ENCODE measurements around the gene RNF44. TPM values are rescaled to one million over a fixed set of nuclear protein-coding genes. Genes with fewer than 3 reads are reported as not detected.

Gene RNF44
- total and polyA plus RNA-seq, 4 donors = 8.5 to 40.6 (median 18.3) TPM

GRCh38 chr5:176524987-176525386 is 12.2 kb downstream of the RNF44 start:
- H3K27me3 ChIP-seq (ENCODE audit: control insufficient read depth in 1 of 2, insufficient read depth in 2 of 2, low read length in 1 of 2) = no peaks in the 10 kb centered on the region
- no peak for ATAC-seq (ENCODE audit: low FRiP score)
- H3K36me3 ChIP-seq (ENCODE audit: control insufficient read depth in 1 of 2, insufficient read depth in 2 of 2, low read length in 1 of 2) = peaks cover 0 to 4% of the 10 kb centered on the region in 2 donors
- 88 to 89% methylated on average over 14 to 15 of the region's 15 CpGs for WGBS, 2 donors
- no peaks in the 10 kb centered on the region for H3K9me3 ChIP-seq (ENCODE audit: control insufficient read depth, low read length)
- no peak overlapping the region for H3K4me3 ChIP-seq (ENCODE audit: low read length in 2 of 2)
- no peaks in the 10 kb centered on the region for H3K4me1 ChIP-seq (ENCODE audit: control insufficient read depth in 1 of 2, insufficient read depth in 2 of 2, low read length in 2 of 2)
- intact Hi-C loops (cut with DNase I) = no loop called here
- DNase-seq = peak in 1 of 2 donors; percentile 16
- no peak overlapping the region for H3K27ac ChIP-seq (ENCODE audit: low read depth in 1 of 2, low read length in 2 of 2)

DNA sequence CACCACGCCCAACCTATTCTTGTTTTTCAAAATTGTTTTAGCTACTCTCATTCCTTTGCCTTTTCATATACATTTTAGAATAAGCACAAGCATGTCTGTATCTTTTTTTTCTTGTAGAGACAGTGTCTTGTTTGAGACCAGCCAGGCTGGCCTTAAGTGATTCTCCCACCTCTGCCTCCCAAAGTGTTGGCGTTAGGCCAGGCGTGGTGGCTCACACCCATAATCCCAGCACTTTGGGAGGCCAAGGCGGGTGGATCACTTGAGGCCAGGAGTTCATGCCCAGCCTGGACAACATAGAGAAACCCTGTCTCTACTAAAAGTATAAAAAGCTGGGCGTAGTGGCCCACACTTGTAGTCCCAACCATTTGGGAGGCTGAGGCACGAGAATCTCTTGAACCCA is 13.1 kb downstream of the RNF44 start:
- H3K27me3 ChIP-seq (ENCODE audit: control insufficient read depth in 1 of 2, insufficient read depth in 2 of 2, low read length in 1 of 2) = no peaks in the 10 kb centered on the region
- peak in 1 of 2 donors; percentile 6 for DNase-seq
- 90 to 91% methylated on average over 6 of the region's 6 CpGs for WGBS, 2 donors
- peaks cover 0 to 2% of the 10 kb centered on the region in 2 donors for H3K36me3 ChIP-seq (ENCODE audit: control insufficient read depth in 1 of 2, insufficient read depth in 2 of 2, low read length in 1 of 2)
- H3K9me3 ChIP-seq (ENCODE audit: control insufficient read depth, low read length) = no peaks in the 10 kb centered on the region
- no peaks in the 10 kb centered on the region for H3K4me1 ChIP-seq (ENCODE audit: control insufficient read depth in 1 of 2, insufficient read depth in 2 of 2, low read length in 2 of 2)
- no peak for ATAC-seq (ENCODE audit: low FRiP score)
- H3K4me3 ChIP-seq (ENCODE audit: low read length in 2 of 2) = no peak overlapping the region
- no peak overlapping the region for H3K27ac ChIP-seq (ENCODE audit: low read depth in 1 of 2, low read length in 2 of 2)
- intact Hi-C loops (cut with DNase I) = no loop called here

DNA sequence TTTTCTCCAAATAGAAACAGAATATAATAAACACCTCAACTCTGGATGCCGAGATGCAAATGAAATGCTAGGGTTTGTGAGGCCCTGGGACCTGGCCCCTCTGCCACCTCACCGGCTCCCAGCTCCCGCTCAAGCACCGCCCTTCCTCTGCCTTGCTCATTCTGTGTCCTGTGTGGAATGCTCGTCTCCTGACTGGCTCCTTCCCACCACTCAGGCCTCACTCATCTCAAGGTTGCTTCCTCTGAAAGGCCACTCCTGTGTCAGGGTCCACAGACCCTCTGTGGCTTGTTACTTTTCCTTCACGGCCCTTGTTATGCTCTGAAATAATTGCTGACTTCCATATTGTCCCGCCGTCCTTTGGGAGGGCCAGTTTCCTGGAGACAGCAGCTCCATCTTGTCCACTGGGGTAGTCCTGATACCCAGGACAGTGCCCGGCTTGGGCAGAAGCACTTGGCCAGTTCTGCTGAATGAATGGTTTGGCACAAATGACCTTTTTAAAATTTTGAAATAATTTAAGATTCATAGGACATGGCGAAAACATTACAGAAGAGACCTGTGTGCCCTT is 15.4 kb downstream of the RNF44 start:
- H3K4me1 ChIP-seq (ENCODE audit: control insufficient read depth in 1 of 2, insufficient read depth in 2 of 2, low read length in 2 of 2) = no peaks in the 10 kb centered on the region
- WGBS, 2 donors = 67 to 72% methylated on average over 10 of the region's 10 CpGs
- H3K27ac ChIP-seq (ENCODE audit: low read depth in 1 of 2, low read length in 2 of 2) = no peak overlapping the region
- no peak overlapping the region for H3K4me3 ChIP-seq (ENCODE audit: low read length in 2 of 2)
- no peaks in the 10 kb centered on the region for H3K9me3 ChIP-seq (ENCODE audit: control insufficient read depth, low read length)
- ATAC-seq (ENCODE audit: low FRiP score) (no peak), DNase-seq (no peak)
- intact Hi-C loops (cut with DNase I) = no loop called here
- H3K36me3 ChIP-seq (ENCODE audit: control insufficient read depth in 1 of 2, insufficient read depth in 2 of 2, low read length in 1 of 2) = no peaks in the 10 kb centered on the region
- no peaks in the 10 kb centered on the region for H3K27me3 ChIP-seq (ENCODE audit: control insufficient read depth in 1 of 2, insufficient read depth in 2 of 2, low read length in 1 of 2)

- Histone ChIP-seq H3K36me3 (ENCODE audit: control insufficient read depth in 1 of 2, insufficient read depth in 2 of 2, low read length in 1 of 2) (no peaks in the 10 kb centered on the region), H3K27me3 (ENCODE audit: control insufficient read depth in 1 of 2, insufficient read depth in 2 of 2, low read length in 1 of 2) (no peaks in the 10 kb centered on the region), H3K27ac (ENCODE audit: low read depth in 1 of 2, low read length in 2 of 2) (no peak overlapping the region), H3K9me3 (ENCODE audit: control insufficient read depth, low read length) (no peaks in the 10 kb centered on the region), H3K4me1 (ENCODE audit: control insufficient read depth in 1 of 2, insufficient read depth in 2 of 2, low read length in 2 of 2) (no peaks in the 10 kb centered on the region), H3K4me3 (ENCODE audit: low read length in 2 of 2) (no peak overlapping the region)
- ATAC-seq (ENCODE audit: low FRiP score) (no peak), DNase-seq (no peak)
- intact Hi-C loops (cut with DNase I) = no loop called here
- 82 to 86% methylated on average over 7 of the region's 7 CpGs for WGBS, 2 donors
These were observed 15.9 kb downstream of the RNF44 start for GRCh38 chr5:176521286-176521685.

- H3K4me1 ChIP-seq (ENCODE audit: control insufficient read depth in 1 of 2, insufficient read depth in 2 of 2, low read length in 2 of 2) = no peaks in the 10 kb centered on the region
- no peaks in the 10 kb centered on the region for H3K36me3 ChIP-seq (ENCODE audit: control insufficient read depth in 1 of 2, insufficient read depth in 2 of 2, low read length in 1 of 2)
- no peaks in the 10 kb centered on the region for H3K27me3 ChIP-seq (ENCODE audit: control insufficient read depth in 1 of 2, insufficient read depth in 2 of 2, low read length in 1 of 2)
- intact Hi-C loops (cut with DNase I) = no loop called here
- no peak for ATAC-seq (ENCODE audit: low FRiP score)
- peak in 1 of 2 donors; percentile 9 for DNase-seq
- no peak overlapping the region for H3K27ac ChIP-seq (ENCODE audit: low read depth in 1 of 2, low read length in 2 of 2)
- H3K4me3 ChIP-seq (ENCODE audit: low read length in 2 of 2) = no peak overlapping the region
- 60 to 66% methylated on average over 16 of the region's 16 CpGs for WGBS, 2 donors
- H3K9me3 ChIP-seq (ENCODE audit: control insufficient read depth, low read length) = no peaks in the 10 kb centered on the region
These were observed 17.1 kb downstream of the RNF44 start for GRCh38 chr5:176519810-176520720.

DNA sequence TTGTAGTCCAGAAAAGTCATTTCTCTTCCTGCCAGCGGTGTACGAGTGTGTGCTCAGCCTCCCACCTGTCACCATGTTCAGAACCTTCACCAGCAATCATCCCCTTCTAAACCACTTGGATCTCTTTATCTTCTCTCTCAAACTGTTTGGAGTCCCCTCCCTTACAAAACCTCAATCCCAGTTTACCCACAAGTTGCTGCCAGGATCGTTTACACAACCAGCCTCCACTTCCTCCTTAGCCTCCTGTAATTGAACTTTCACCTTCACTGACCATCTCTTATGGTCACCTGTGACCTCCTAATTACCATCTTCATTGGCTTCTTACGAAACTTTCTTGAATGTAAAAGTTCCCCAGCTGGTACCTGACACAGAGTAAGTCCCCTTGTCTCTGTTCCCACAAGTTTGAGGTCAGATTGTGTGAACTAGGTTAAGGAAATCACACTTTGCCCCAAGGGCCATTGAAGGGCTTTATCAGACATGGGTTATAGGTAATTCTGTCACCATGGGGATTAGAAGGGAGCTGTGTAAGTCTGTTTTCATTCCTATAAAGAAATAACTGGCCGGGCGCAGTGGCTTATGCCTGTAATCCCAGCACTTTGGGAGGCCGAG is 20.0 kb downstream of the RNF44 start:
- Histone ChIP-seq H3K4me3 (ENCODE audit: low read length in 2 of 2) (no peak overlapping the region), H3K36me3 (ENCODE audit: control insufficient read depth in 1 of 2, insufficient read depth in 2 of 2, low read length in 1 of 2) (no peaks in the 10 kb centered on the region), H3K9me3 (ENCODE audit: control insufficient read depth, low read length) (no peaks in the 10 kb centered on the region), H3K27ac (ENCODE audit: low read depth in 1 of 2, low read length in 2 of 2) (no peak overlapping the region), H3K27me3 (ENCODE audit: control insufficient read depth in 1 of 2, insufficient read depth in 2 of 2, low read length in 1 of 2) (no peaks in the 10 kb centered on the region), H3K4me1 (ENCODE audit: control insufficient read depth in 1 of 2, insufficient read depth in 2 of 2, low read length in 2 of 2) (no peaks in the 10 kb centered on the region)
- ATAC-seq (ENCODE audit: low FRiP score) = no peak
- intact Hi-C loops (cut with DNase I) = no loop called here
- DNase-seq = peak in 1 of 2 donors; percentile 8
- whole genome bisulfite sequencing, 2 donors = 74 to 75% methylated on average over 7 of the region's 7 CpGs

DNA sequence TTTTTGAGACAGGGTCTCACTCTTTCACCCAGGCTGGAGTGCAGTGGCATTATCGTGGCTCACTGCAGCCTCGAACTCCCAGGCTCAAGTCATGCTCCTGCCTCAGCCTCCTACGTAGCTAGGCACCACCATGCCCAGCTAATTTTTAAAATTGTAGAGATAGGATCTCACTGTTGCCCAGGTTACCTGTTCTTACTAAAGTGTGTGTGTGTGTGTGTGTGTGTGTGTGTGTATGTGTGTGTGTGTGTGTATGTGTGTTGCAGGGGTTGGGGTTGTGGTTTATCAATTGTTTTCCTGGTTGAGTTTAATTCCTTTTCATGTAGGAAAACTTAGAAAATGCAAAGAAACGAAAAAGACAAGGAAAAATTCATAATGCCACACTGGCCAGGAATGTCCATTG is 21.8 kb downstream of the RNF44 start:
- Histone ChIP-seq H3K4me3 (ENCODE audit: low read length in 2 of 2) (no peak overlapping the region), H3K36me3 (ENCODE audit: control insufficient read depth in 1 of 2, insufficient read depth in 2 of 2, low read length in 1 of 2) (no peaks in the 10 kb centered on the region), H3K27ac (ENCODE audit: low read depth in 1 of 2, low read length in 2 of 2) (no peak overlapping the region), H3K4me1 (ENCODE audit: control insufficient read depth in 1 of 2, insufficient read depth in 2 of 2, low read length in 2 of 2) (no peaks in the 10 kb centered on the region), H3K9me3 (ENCODE audit: control insufficient read depth, low read length) (no peaks in the 10 kb centered on the region), H3K27me3 (ENCODE audit: control insufficient read depth in 1 of 2, insufficient read depth in 2 of 2, low read length in 1 of 2) (no peaks in the 10 kb centered on the region)
- intact Hi-C loops (cut with DNase I) = no loop called here
- 77 to 82% methylated on average over 4 of the region's 4 CpGs for WGBS, 2 donors
- DNase-seq (no peak), ATAC-seq (ENCODE audit: low FRiP score) (no peak)

GRCh38 chr5:176514244-176514950 is 22.8 kb downstream of the RNF44 start:
- no peak for ATAC-seq (ENCODE audit: low FRiP score)

More at GRCh38 chr5:176514244-176514950, 22.8 kb downstream of the RNF44 start:
- no peaks in the 10 kb centered on the region for H3K9me3 ChIP-seq (ENCODE audit: control insufficient read depth, low read length)
- no peak overlapping the region for H3K27ac ChIP-seq (ENCODE audit: low read depth in 1 of 2, low read length in 2 of 2)
- 73 to 75% methylated on average over 11 of the region's 11 CpGs for WGBS, 2 donors
- no peak for DNase-seq
- no peaks in the 10 kb centered on the region for H3K36me3 ChIP-seq (ENCODE audit: control insufficient read depth in 1 of 2, insufficient read depth in 2 of 2, low read length in 1 of 2)
- intact Hi-C loops (cut with DNase I) = no loop called here
- H3K27me3 ChIP-seq (ENCODE audit: control insufficient read depth in 1 of 2, insufficient read depth in 2 of 2, low read length in 1 of 2) = no peaks in the 10 kb centered on the region
- H3K4me1 ChIP-seq (ENCODE audit: control insufficient read depth in 1 of 2, insufficient read depth in 2 of 2, low read length in 2 of 2) = no peaks in the 10 kb centered on the region
- H3K4me3 ChIP-seq (ENCODE audit: low read length in 2 of 2) = no peak overlapping the region

All from aorta (tissue), 5 donors.